HUES48 (cell line): ENCODE data around the gene DCST2.

Source experiments
- H3K27ac ChIP-seq: one replicate; pipeline ENCODE4 v1.7.0; 2013; ENCODE audit warnings: low read depth, low read length, inconsistent platforms
- H3K27me3 ChIP-seq: 2 replicates; pipeline ENCODE4 v1.6.1; 2013; ENCODE audit warnings: mild to moderate bottlenecking, low read length; ENCODE audit not compliant: control insufficient read depth, insufficient read depth
- H3K36me3 ChIP-seq: 2 replicates; pipeline ENCODE4 v1.6.1; 2013; ENCODE audit warnings: low read length; ENCODE audit not compliant: control insufficient read depth, insufficient read depth
- H3K4me1 ChIP-seq: 2 replicates; pipeline ENCODE4 v1.6.1; 2013; ENCODE audit warnings: mild to moderate bottlenecking, low read length; ENCODE audit not compliant: control insufficient read depth, insufficient read depth
- H3K4me3 ChIP-seq: 2 replicates; pipeline ENCODE4 v1.5.1; 2013; ENCODE audit warnings: mild to moderate bottlenecking, low read depth, low read length
- H3K9ac ChIP-seq: 2 replicates; pipeline ENCODE4 v1.6.1; 2013; ENCODE audit warnings: mild to moderate bottlenecking, low read depth, low read length, moderate library complexity
- H3K9me3 ChIP-seq: 2 replicates; pipeline ENCODE4 v1.6.1; 2013; ENCODE audit warnings: low read length; ENCODE audit not compliant: control insufficient read depth, insufficient read depth

The DCST2 gene

GRCh38 chr1:155034318-155035208, 982 bp upstream of the DCST2 start:
- peaks cover 7% of the 10 kb centered on the region; the same call in 1 of the 2 replicates for H3K27me3 ChIP-seq
- no peak overlapping the region for H3K27ac ChIP-seq
- H3K36me3 ChIP-seq, result no peaks in the 10 kb centered on the region
- no peaks in the 10 kb centered on the region for H3K4me1 ChIP-seq
- H3K9me3 ChIP-seq, result no peaks in the 10 kb centered on the region
- no peak overlapping the region for H3K9ac ChIP-seq
- no peak overlapping the region for H3K4me3 ChIP-seq

DNA sequence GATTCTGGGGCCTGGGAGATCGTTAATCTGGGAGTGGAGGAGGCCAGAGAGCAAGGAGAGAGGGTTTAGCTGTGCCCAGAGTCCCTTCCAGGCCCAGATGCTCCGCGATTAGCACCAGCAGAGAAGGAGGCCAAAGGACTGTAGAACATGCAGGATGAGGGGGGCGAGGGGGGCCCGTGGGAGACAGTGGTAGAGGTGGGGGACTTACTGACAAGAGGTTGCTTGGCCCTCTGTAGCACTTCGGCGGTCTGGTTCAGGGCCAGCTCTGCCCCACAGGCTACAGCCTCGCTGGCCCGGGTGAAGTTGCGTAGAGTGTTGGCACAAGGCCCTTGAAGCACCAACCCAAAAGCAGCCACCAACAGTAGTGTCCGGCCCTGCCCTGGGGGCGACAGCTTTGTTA, 695 bp downstream of the DCST2 start:
- no peak overlapping the region for H3K27ac ChIP-seq
- no peaks in the 10 kb centered on the region for H3K36me3 ChIP-seq
- H3K4me3 ChIP-seq, result no peak overlapping the region
- no peaks in the 10 kb centered on the region for H3K9me3 ChIP-seq
- no peak overlapping the region for H3K9ac ChIP-seq
- no peaks in the 10 kb centered on the region for H3K27me3 ChIP-seq
- no peaks in the 10 kb centered on the region for H3K4me1 ChIP-seq

GRCh38 chr1:155030899-155031298, 2.7 kb downstream of the DCST2 start:
- Histone ChIP-seq H3K27ac (no peak overlapping the region), H3K9me3 (no peaks in the 10 kb centered on the region), H3K27me3 (no peaks in the 10 kb centered on the region), H3K4me1 (no peaks in the 10 kb centered on the region), H3K4me3 (no peak overlapping the region), H3K9ac (no peak overlapping the region), H3K36me3 (no peaks in the 10 kb centered on the region)

DNA sequence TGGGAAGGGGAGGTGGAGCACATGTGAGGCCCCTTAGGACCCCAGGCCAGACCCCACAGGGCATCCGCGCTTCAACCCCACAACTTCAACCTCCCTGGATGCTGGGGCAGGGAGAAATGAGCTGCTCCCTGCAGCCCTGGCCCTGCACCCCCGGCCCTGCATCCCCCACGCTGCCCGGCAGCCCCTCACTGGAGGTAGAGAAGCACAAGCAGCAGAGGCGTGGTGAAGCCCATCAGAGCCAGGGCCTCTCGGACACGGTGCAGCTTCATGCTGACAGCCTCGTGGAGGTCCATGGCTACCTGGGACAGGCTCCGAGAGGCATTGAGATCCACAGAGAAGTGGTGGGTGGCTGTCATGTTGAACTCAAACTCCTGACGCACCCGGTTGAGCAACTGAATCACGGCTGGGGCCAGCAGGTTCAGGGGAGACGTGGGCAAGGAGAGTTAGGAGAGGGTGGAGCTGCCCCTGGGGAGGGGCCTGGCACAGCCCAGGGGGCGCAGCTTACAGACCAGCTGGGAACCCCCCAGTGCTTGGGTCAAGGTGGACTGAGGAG, 3.3 kb downstream of the DCST2 start:
- Histone ChIP-seq H3K4me3 (no peak overlapping the region), H3K27ac (no peak overlapping the region), H3K27me3 (no peaks in the 10 kb centered on the region), H3K9ac (no peak overlapping the region), H3K4me1 (no peaks in the 10 kb centered on the region), H3K9me3 (no peaks in the 10 kb centered on the region), H3K36me3 (no peaks in the 10 kb centered on the region)

GRCh38 chr1:155029513-155030242, 3.9 kb downstream of the DCST2 start:
- Histone ChIP-seq H3K9me3 (no peaks in the 10 kb centered on the region), H3K9ac (no peak overlapping the region), H3K36me3 (no peaks in the 10 kb centered on the region), H3K27ac (no peak overlapping the region), H3K4me3 (no peak overlapping the region), H3K27me3 (no peaks in the 10 kb centered on the region), H3K4me1 (no peaks in the 10 kb centered on the region)

DNA sequence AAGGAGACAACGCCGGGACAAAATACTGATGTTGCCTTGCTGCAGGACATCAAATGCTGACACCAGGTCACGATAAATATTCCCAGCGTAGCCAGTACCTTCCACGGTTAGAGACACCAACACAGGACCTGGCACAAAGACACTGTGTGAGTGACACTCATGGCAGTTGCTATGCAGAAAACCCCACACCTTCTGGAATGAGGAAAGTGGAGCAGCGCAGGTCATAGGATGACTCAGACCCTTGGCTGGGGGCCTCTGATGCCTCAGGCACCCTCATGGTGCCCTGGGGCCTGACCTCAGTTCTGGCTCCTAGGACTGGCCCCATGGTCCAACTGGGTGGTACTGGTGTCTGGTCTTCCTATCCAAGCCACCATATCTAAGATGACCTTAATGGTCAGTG, 7.0 kb downstream of the DCST2 start:
- H3K9ac ChIP-seq, result no peak overlapping the region

DNA sequence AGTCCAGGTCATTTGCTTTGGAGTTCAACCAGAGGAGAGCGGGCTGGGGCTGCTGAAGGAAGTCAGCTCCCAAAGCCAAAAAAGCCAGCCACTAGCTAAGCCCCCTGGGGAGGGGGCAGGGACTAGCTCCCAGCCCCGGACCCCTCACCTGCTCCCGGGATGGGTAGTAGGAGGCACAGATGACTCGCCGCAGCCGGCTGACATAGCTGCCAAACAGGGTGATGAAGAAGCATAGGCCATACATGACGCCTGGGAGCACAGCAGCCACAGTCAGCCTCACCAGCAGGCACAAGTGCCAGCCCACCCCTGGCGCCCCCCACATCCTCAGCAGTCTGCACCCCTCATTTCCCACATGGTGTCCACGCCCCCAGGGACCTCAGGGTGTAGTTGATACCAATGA, 7.4 kb downstream of the DCST2 start:
- no peak overlapping the region for H3K4me3 ChIP-seq
- no peaks in the 10 kb centered on the region for H3K4me1 ChIP-seq
- H3K36me3 ChIP-seq, result no peaks in the 10 kb centered on the region
- no peak overlapping the region for H3K27ac ChIP-seq
- no peak overlapping the region for H3K9ac ChIP-seq
- H3K27me3 ChIP-seq, result no peaks in the 10 kb centered on the region
- no peaks in the 10 kb centered on the region for H3K9me3 ChIP-seq

More for the DNA sequence above, 7.0 kb downstream of the DCST2 start:
- Histone ChIP-seq H3K4me1 (no peaks in the 10 kb centered on the region), H3K9me3 (no peaks in the 10 kb centered on the region), H3K4me3 (no peak overlapping the region), H3K27ac (no peak overlapping the region), H3K36me3 (no peaks in the 10 kb centered on the region), H3K27me3 (no peaks in the 10 kb centered on the region)

DNA sequence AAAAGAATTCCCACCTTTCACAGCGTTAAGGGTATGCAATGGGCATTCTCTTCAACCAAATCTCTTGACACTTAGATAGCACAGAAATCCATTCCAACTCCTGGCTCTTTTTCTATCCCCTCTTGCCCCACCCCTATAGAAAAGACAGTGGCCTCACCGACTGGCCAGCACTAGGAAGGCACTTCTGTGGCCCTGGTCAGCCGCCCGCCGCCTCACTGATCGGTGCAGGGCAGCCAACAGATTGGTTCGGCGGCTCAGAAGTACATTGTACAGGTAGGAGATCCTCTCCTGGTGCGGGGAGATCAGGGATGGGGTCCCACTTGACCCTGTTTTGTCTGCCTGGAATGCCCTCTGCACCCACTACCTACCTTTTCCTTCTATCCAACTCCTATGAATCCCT, 9.3 kb downstream of the DCST2 start:
- Histone ChIP-seq H3K4me1 (no peaks in the 10 kb centered on the region), H3K27me3 (no peaks in the 10 kb centered on the region), H3K36me3 (no peaks in the 10 kb centered on the region), H3K4me3 (no peak overlapping the region), H3K9me3 (no peaks in the 10 kb centered on the region), H3K9ac (no peak overlapping the region), H3K27ac (no peak overlapping the region)

GRCh38 chr1:155023627-155024026, 10.0 kb downstream of the DCST2 start:
- H3K9me3 ChIP-seq, result no peaks in the 10 kb centered on the region
- no peak overlapping the region for H3K9ac ChIP-seq
- H3K36me3 ChIP-seq, result no peaks in the 10 kb centered on the region
- no peak overlapping the region for H3K27ac ChIP-seq
- H3K4me1 ChIP-seq, result no peaks in the 10 kb centered on the region
- H3K27me3 ChIP-seq, result no peaks in the 10 kb centered on the region
- no peak overlapping the region for H3K4me3 ChIP-seq

DNA sequence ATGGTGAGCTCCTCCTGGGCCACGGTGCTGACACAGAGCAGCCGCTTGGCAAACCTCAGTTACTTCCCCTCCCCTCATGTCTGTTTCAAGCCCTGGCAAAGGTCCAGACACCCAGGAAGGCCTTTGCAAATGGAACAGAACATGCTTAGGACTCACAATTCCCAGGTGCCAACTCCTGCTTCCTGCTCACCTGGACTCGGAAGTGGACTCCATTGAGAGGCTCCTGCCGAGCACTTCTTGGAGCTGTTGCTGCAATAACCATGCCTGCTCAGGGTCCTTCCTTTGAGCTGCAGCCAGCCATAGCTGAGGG, 10.7 kb downstream of the DCST2 start:
- Histone ChIP-seq H3K36me3 (no peaks in the 10 kb centered on the region), H3K4me3 (no peak overlapping the region), H3K27ac (no peak overlapping the region), H3K9ac (no peak overlapping the region), H3K9me3 (no peaks in the 10 kb centered on the region), H3K4me1 (peaks cover 2% of the 10 kb centered on the region), H3K27me3 (no peaks in the 10 kb centered on the region)
